CD4-positive, alpha-beta T cell treated with Interleukin-12 subunit alpha and Interleukin-12 subunit beta, for 1 hour (primary cell): ENCODE measurements around the gene ZNF784.
"Not testable (repeated sequence)": the region's sequence is repeated elsewhere in the genome, so short reads cannot be mapped to it uniquely, and the experiment has no call there.

Experiments used
- DNase-seq: peaks from one replicate; pipeline ENCODE4 v3.0.0-alpha.2; 2020

ZNF784 gene

GRCh38 chr19:55580628-55581144, 43.7 kb downstream of the ZNF784 start, which contains the start of gene ZNF579:
ZNF579 (minus strand) TSS chr19:55580848; CDS start chr19:55579639, 1,209 bp downstream.
- peak; percentile 80 for DNase-seq

GRCh38 chr19:55579766-55580621, 44.4 kb downstream of the ZNF784 start:
- DNase-seq = no peak

- DNase-seq = no peak
Measured at GRCh38 chr19:55578761-55579747, 45.3 kb downstream of the ZNF784 start.

DNA sequence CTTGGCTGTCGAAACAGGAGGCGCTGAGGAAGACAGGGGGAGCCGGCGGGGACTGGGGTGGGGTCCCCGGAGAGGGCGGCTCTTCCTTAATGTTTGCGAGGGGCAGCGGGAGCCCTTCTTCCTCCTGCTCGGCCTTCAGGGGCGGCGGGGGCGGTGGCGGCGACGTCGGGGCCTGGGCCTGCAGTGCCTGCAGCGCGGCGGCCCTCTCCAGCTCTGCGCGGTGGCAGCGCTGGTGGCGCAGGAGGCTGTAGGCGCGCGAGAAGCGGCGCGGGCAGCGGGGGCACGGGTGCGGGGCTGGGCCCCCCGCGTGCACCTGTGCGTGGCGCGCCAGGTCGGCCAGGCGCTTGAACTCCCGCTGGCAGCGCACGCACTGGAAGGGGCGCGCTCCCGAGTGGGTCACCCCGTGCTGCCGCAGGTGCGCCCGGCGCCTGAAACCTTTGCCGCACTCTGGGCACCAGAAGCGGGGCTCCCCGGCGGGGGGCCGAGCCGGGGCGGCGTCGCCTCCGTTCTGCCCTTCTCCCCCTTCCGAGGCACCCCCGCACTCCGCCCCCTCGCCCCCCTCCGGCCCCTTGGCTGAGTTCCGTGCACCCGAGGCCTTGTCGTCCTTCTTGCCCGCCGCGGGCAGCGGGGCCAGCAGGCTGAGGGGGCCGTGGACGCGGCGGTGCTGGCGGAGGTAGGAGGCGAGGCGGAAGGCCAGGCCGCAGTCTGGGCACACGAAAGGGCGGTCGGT, 46.2 kb downstream of the ZNF784 start:
- DNase-seq = no peak

DNA sequence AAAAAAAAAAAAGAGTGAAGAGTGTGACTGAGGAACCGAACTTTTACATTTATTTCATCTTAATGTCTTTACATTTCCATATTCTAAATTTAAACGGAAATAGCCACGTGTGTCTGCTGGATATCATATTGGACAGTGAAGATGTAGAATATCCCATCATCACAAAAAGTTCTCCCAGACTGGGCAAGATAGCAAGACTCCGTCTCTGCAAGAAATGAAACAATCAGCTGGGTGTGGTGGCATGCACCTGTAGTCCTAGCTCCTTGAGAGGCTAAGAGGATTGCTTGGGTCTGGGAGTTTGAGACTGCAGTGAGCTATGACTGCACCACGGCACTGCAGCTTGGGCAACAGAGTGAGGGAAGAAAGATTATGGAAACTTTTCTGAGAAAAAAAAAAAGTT, 47.6 kb downstream of the ZNF784 start:
- DNase-seq = no peak

- not testable (repeated sequence) for DNase-seq
Measured at GRCh38 chr19:55573929-55574328, 50.4 kb downstream of the ZNF784 start.
